ENCODE results near the gene PRKCE.

The PRKCE gene

GRCh38 chr2:46136953-46137352 lies 485.5 kb downstream of the PRKCE start:
- DNase-seq (ENCODE audit: low spot score), result no peak
- POLR2A ChIA-PET (ENCODE audit: low non-redundant PET), result no interaction called here
- no peak overlapping the region for H3K27ac ChIP-seq
- CTCF ChIA-PET, result interaction anchor here (1.0 kb wide), 1 partner anchor 14 kb away, joined by 4 read pairs; no protein-coding TSS in a partner anchor
- TF ChIP-seq CTCF (conservative IDR thresholded peaks at IDR 0.05; ENCODE audit: low read depth), result no peak

GRCh38 chr2:46142546-46143428 lies 491.3 kb downstream of the PRKCE start:
- H3K27ac ChIP-seq, result no peak overlapping the region
- DNase-seq (ENCODE audit: low spot score), result peak; percentile 18
- ChIA-PET CTCF (interaction anchor here (0.6 kb wide), 1 partner anchor 130 kb away, joined by 4 read pairs; no protein-coding TSS in a partner anchor), POLR2A (ENCODE audit: low non-redundant PET) (interaction anchor here (0.6 kb wide), 1 partner anchor 44 kb away, joined by 5 read pairs; no protein-coding TSS in a partner anchor)
- no peak for TF ChIP-seq CTCF (conservative IDR thresholded peaks at IDR 0.05; ENCODE audit: low read depth)

GRCh38 chr2:46143429-46144132 lies 492.1 kb downstream of the PRKCE start:
- ChIA-PET POLR2A (ENCODE audit: low non-redundant PET) (interaction anchor here (0.6 kb wide), 1 partner anchor 43 kb away, joined by 5 read pairs; no protein-coding TSS in a partner anchor), CTCF (no interaction called here)
- DNase-seq (ENCODE audit: low spot score), result no peak
- no peak for TF ChIP-seq CTCF (conservative IDR thresholded peaks at IDR 0.05; ENCODE audit: low read depth)
- no peak overlapping the region for H3K27ac ChIP-seq

GRCh38 chr2:46144133-46144800 lies 492.8 kb downstream of the PRKCE start:
- no peak overlapping the region for H3K27ac ChIP-seq
- no peak for DNase-seq (ENCODE audit: low spot score)
- ChIA-PET POLR2A (ENCODE audit: low non-redundant PET) (no interaction called here), CTCF (no interaction called here)
- TF ChIP-seq CTCF (conservative IDR thresholded peaks at IDR 0.05; ENCODE audit: low read depth), result no peak

- ChIA-PET CTCF (no interaction called here), POLR2A (ENCODE audit: low non-redundant PET) (no interaction called here)
- no peak overlapping the region for H3K27ac ChIP-seq
- no peak for DNase-seq (ENCODE audit: low spot score)
- TF ChIP-seq CTCF (conservative IDR thresholded peaks at IDR 0.05; ENCODE audit: low read depth), result no peak
Observed at GRCh38 chr2:46145017-46145416, 493.5 kb downstream of the PRKCE start.

GRCh38 chr2:46145840-46146239 lies 494.4 kb downstream of the PRKCE start:
- POLR2A ChIA-PET (ENCODE audit: low non-redundant PET), result no interaction called here
- TF ChIP-seq CTCF (conservative IDR thresholded peaks at IDR 0.05; ENCODE audit: low read depth), result no peak
- CTCF ChIA-PET, result no interaction called here
- no peak overlapping the region for H3K27ac ChIP-seq
- DNase-seq (ENCODE audit: low spot score), result no peak

All from RWPE1 (cell line).